ENCODE measurements around the gene RNU6-9.
A peak's percentile ranks its signal among the peaks of the same experiment; 100 is the strongest.
"Not testable (repeated sequence)": the region's sequence is repeated elsewhere in the genome, so short reads cannot be mapped to it uniquely, and the experiment has no call there.

Gene RNU6-9

DNA sequence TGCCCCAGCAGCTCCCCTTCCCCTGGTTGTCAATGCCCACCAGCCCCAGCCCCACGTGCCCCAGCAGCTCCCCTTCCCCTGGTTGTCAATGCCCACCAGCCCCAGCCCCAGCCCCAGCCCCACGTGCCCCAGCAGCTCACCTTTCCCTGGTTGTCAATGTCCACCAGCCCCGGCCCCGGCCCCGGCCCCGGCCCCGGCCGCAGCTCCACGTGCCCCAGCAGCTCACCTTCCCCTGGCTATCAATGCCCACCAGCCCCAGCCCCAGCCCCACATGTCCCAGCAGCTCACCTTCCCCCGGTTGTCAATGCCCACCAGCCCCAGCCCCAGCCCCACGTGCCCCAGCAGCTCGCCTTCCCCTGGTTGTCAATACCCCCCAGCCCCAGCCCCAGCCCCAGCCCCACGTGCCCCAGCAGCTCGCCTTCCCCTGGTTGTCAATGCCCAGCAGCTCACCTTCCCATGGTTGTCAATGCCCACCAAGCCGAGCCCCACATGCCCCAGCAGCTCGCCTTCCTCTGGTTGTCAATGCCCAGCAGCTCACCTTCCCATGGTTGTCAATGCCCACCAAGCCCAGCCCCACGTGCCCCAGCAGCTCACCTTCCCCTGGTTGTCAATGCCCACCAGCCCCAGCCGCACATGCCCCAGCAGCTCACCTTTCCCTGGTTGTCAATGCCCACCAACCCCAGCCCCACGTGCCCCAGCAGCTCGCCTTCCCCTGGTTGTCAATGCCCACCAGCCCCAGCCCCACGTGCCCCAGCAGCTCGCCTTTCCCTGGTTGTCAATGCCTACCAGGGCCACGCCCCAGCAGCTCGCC is 14.3 kb upstream of the RNU6-9 start:
- not testable (repeated sequence) for DNase-seq

DNA sequence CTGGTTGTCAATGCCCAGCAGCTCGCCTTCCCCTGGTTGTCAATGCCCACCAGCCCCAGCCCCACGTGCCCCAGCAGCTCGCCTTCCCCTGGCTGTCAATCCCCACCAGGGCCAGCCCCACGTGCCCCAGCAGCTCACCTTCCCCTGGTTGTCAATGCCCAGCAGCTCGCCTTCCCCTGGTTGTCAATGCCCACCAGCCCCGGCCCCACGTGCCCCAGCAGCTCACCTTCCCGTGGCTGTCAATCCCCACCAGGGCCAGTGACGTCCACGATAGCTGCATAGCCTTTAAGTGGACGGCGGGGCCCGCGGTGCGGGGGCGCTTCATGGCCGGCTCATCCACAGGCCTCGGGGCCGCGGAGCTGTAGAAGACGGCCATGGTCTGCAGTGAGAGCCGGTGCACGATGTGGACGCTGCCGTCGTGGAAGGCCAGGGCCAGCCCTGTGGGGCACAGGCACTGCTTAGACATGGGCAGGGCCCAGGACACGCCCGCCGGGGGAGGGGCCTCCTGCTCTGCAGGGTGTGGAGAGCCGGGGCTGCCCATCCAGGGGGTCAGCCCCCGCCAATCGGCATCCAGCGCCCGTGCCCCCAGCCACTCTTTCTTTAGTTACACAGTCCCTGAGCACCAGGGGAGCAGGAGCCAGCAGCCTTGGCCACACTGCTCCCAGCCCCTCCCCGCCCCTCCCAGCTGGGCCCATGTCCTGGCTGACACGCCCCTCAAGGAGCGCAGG is 13.4 kb upstream of the RNU6-9 start:
- no peak for DNase-seq

DNA sequence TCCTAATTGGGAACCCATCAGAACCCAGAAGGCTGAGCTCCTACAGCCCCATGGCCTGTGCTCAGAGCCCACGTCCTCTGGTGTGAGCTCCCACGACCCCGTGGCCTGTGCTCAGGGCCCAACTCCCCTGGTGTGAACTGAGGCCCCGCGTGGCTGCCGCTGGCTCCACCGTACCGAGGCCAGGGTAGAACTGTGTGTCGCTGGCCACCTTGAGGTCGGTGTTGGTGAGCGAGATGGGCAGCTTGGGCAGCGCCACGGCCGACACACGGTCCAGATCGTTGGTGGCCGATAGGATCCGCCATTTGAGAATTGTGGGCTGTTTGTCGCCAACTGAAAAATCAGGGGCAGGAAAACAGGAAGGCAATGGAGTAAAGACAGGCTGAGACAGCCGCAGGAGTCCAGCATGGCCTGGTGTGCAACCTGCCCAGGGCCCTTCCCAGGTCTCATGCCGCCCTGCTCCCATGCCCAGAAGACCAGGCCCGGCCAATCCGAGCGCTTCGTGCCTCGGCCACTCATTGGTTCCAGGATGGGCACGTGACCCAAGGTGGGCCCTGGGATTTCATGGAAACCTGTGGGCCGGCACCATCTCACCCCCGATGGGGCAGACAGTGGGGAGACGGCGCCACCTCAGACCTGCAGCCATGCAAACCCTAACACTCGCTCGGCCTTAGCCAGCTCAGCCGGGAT is 11.8 kb upstream of the RNU6-9 start:
- DNase-seq, result no peak

DNA sequence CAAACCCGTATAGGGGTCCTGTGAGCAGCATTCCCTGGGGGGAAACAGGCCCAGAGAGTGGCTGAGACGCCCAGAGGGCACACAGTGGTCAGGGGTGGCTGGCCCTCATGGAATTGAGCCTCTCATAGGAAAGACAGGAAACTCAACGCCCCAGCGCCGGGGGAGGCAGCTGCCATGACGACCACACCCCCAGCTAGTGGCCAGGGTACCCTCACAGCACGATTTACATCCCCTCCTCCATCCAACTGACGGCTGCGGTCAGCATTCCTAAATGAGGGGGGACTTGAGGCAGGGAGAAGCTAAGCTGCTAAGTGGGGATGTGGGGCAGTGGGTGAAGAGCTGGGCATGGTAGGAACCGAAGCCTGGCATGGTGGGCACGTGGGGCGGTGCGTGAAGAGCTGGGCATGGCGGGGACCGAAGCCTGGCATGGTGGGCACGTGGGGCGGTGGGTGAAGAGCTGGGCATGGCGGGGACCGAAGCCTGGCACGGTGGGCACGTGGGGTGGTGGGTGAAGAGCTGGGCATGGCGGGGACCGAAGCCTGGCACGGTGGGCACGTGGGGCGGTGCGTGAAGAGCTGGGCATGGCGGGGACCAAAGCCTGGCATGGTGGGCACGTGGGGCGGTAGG is 10.3 kb upstream of the RNU6-9 start:
- no peak for DNase-seq

GRCh38 chr19:883661-884211 is 9.5 kb upstream of the RNU6-9 start:
- peak in 1 of 14 donors; percentile 59 for DNase-seq

DNA sequence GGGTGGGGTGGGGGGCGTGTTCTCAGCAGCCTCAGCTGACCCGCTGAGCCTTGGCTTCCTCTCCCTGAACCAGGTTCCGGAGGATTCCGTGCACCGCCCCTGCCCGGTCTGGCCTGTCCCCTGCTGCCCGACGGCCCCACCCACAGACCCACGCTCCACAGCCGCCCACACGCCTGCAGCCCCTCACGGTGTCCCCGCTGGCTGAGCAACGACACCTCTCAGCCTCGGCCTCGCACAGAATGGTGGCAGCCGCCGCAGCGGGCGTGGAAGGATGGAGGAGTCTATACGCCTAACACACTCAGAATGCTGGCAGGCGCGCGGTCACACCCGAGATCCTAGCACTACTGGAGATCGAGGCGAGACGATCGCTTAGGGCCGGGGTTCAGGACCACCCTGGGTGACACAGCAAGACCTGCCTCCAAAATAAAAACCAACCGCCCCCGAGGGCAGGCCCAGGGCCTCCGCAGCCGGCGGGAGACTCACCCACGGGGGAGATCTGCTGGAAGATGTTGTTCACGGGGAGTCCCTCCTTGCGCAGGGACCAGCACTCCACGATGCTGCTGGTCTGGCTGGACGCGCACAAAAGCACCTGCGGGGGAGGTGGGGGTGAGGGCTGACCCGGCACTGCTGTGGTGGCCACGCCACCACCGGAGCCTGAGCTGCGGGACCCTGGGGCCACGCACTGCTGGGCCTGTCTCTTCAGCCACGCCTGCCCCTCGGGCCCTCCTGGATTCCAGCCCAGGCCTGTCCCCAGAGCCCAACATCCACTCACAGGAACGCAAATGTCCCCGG is 8.7 kb upstream of the RNU6-9 start:
- DNase-seq, result no peak

DNA sequence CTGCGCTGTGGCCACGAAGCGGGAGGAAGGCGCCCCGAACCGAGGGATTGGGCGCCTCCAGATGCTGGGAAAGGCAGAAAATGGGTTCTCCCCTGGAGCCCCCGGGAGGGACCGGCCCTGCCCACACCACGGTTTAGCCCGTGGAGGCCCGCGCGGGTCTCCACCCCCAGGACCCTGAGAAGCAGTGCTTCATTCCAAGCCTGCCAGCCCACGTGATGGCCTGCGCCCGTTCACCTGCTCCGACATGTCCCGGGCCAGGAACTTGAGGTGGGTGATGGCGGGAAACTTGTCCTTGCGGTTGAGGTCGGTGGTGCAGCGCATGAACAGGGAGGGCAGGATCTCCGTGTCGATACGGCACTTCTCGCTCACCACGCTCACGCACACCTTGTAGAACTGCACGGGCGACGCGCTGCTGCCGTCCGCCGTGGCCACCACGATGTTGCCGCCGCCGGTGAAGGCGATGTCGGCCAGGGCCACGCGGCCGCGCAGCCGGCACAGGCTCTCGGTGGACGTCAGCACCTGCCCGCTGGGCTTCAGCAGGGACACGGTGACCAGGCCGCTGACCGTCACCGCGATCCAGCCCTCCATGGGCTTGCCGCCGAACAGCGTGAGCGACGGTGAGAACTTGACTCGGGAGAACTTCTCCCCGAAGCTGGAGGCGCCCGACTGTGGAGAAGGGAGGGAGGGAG is 7.6 kb upstream of the RNU6-9 start:
- no peak for DNase-seq

DNA sequence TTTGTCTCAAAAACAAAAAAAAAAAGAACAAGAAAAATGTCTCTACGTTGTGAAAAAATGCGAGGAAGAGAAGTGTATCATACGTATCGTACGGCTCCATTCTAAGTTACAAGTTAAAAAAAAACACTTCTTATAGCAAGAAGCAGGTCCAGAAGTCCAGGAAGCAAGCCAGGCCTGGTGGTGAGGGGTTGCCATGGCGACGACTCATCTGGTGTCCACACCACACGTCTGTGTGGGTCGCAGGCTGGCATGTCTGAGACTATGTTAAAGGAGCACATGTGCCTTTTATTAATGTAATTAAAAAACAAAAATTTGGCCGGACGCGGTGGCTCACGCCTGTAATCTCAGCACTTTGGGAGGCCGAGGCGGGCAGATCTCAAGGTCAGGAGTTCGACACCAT is 6.2 kb upstream of the RNU6-9 start:
- no peak for DNase-seq

GRCh38 chr19:887599-887998 is 5.7 kb upstream of the RNU6-9 start:
- DNase-seq, result peak in 1 of 14 donors; percentile 19

- no peak for DNase-seq
Observed at GRCh38 chr19:888581-889385, 4.5 kb upstream of the RNU6-9 start.

GRCh38 chr19:889662-890295 is 3.5 kb upstream of the RNU6-9 start:
- DNase-seq, result no peak

- DNase-seq, result no peak
Observed at GRCh38 chr19:890831-891230, 2.5 kb upstream of the RNU6-9 start.

DNA sequence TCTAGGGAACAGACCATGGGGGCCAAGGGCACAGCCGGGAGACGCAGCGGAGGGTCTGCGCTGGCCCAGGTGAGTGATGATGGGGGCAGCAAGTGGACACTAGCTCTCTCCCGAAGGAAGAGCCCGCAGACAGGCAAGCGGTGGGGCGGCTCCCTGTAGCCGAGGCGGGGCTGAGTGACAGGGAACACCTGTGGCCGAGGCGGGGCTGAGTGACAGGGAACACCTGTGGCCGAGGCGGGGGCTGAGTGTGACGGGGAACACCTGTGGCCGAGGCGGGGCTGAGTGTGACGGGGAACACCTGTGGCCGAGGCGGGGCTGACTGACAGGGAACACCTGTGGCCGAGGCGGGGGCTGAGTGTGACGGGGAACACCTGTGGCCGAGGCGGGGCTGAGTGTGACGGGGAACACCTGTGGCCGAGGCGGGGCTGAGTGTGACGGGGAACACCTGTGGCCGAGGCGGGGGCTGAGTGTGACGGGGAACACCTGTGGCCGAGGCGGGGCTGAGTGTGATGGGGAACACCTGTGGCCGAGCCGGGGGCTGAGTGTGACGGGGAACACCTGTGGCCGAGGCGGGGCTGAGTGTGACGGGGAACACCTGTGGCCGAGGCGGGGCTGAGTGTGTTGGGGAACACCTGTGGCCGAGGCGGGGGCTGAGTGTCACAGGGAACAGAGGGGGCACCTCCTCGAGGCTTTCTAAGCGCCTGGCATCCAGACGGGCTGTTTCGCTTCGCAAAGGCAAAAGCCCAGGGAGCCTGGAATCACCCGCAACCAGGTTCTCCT is 1.7 kb upstream of the RNU6-9 start:
- DNase-seq, result not testable (repeated sequence)

GRCh38 chr19:892243-892893 is 916 bp upstream of the RNU6-9 start:
- no peak for DNase-seq

GRCh38 chr19:896434-896833 is 3.1 kb downstream of the RNU6-9 start:
- DNase-seq, result no peak

DNA sequence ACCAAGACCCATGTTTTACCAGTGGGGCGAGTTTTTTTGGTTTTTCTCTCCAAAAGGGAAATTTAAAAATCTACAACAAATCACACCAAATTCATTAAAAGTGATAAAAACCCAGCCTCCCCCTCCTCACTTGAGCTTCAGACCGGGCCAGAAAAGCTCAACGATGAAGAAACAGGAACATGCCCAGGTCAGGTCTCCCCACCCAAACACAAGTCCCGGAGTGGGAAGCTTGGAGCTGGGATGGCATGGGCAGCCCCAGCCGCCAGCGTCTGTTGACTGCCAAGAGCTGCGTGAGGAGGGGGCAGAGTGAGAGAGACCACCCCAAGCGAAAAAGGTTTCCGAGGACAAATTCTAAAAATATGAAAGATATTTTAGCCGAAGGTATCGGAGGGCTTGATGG is 3.7 kb downstream of the RNU6-9 start:
- no peak for DNase-seq

- no peak for DNase-seq
Observed at GRCh38 chr19:897442-898039, 4.3 kb downstream of the RNU6-9 start.

GRCh38 chr19:898663-899062 is 5.4 kb downstream of the RNU6-9 start:
- peak in 1 of 14 donors; percentile 53 for DNase-seq
